ENCODE data around the gene HADHB. TPM values are rescaled to one million over a fixed set of nuclear protein-coding genes. Genes with fewer than 3 reads are reported as not detected.

The HADHB gene
- total and polyA plus RNA-seq, 2 experiments from 2014 or later = 131 to 133 TPM

- H2AFZ ChIP-seq = no peak overlapping the region
- no peak overlapping the region for H3K4me2 ChIP-seq
- H3K9me2 ChIP-seq (replicated peaks; ENCODE audit: insufficient read depth) = no peaks in the 10 kb centered on the region
- H3K27ac ChIP-seq = no peak overlapping the region
- DNase-seq (ENCODE audit: low spot score) = no peak
- TF ChIP-seq CTCF (IDR thresholded peaks at IDR 0.05; ENCODE audit: poor library complexity) (no peak), EZH2phosphoT487 (IDR thresholded peaks at IDR 0.05; ENCODE audit: low read depth, severe bottlenecking, unreplicated experiment) (no peak), EZH2 (IDR thresholded peaks at IDR 0.05; ENCODE audit: borderline replicate concordance) (no peak)
- H3K36me3 ChIP-seq (replicated peaks; ENCODE audit: insufficient read depth, low read depth) = no peaks in the 10 kb centered on the region
- no peaks in the 10 kb centered on the region for H3K79me2 ChIP-seq
- 83% methylated on average over 10 of the region's 10 CpGs for WGBS (ENCODE audit: low lambda C conversion rate, missing lambda C conversion rate)
- H3K27me3 ChIP-seq = no peaks in the 10 kb centered on the region
- no peaks in the 10 kb centered on the region for H3K9me3 ChIP-seq (ENCODE audit: low read depth)
- no peaks in the 10 kb centered on the region for H3K4me1 ChIP-seq (ENCODE audit: insufficient read depth)
- H4K20me1 ChIP-seq (ENCODE audit: insufficient read depth, poor library complexity, severe bottlenecking) = peaks cover 3% of the 10 kb centered on the region
- no peak overlapping the region for H3K4me3 ChIP-seq
Measured at GRCh38 chr2:26309921-26310320, 65.2 kb downstream of the HADHB start.

GRCh38 chr2:26312471-26312870 lies 67.7 kb downstream of the HADHB start:
- peaks cover 3% of the 10 kb centered on the region for H4K20me1 ChIP-seq (ENCODE audit: insufficient read depth, poor library complexity, severe bottlenecking)
- no peak for DNase-seq (ENCODE audit: low spot score)
- H3K4me3 ChIP-seq = no peak overlapping the region
- no peaks in the 10 kb centered on the region for H3K36me3 ChIP-seq (replicated peaks; ENCODE audit: insufficient read depth, low read depth)
- H3K79me2 ChIP-seq = no peaks in the 10 kb centered on the region
- H3K27me3 ChIP-seq = no peaks in the 10 kb centered on the region
- no peak overlapping the region for H3K27ac ChIP-seq
- TF ChIP-seq CTCF (IDR thresholded peaks at IDR 0.05; ENCODE audit: poor library complexity) (no peak), EZH2phosphoT487 (IDR thresholded peaks at IDR 0.05; ENCODE audit: low read depth, severe bottlenecking, unreplicated experiment) (no peak), EZH2 (IDR thresholded peaks at IDR 0.05; ENCODE audit: borderline replicate concordance) (no peak)
- H3K4me2 ChIP-seq = no peak overlapping the region
- H2AFZ ChIP-seq = no peak overlapping the region
- 84% methylated on average over 9 of the region's 9 CpGs for WGBS (ENCODE audit: low lambda C conversion rate, missing lambda C conversion rate)
- H3K9me3 ChIP-seq (ENCODE audit: low read depth) = no peaks in the 10 kb centered on the region
- H3K9me2 ChIP-seq (replicated peaks; ENCODE audit: insufficient read depth) = no peaks in the 10 kb centered on the region
- no peaks in the 10 kb centered on the region for H3K4me1 ChIP-seq (ENCODE audit: insufficient read depth)

- H3K36me3 ChIP-seq (replicated peaks; ENCODE audit: insufficient read depth, low read depth) = no peaks in the 10 kb centered on the region
- H3K4me1 ChIP-seq (ENCODE audit: insufficient read depth) = no peaks in the 10 kb centered on the region
- whole genome bisulfite sequencing (ENCODE audit: low lambda C conversion rate, missing lambda C conversion rate) = 88% methylated on average over 12 of the region's 12 CpGs
- H3K27me3 ChIP-seq = no peaks in the 10 kb centered on the region
- no peak for DNase-seq (ENCODE audit: low spot score)
- TF ChIP-seq EZH2phosphoT487 (IDR thresholded peaks at IDR 0.05; ENCODE audit: low read depth, severe bottlenecking, unreplicated experiment) = no peak
- no peak for TF ChIP-seq CTCF (IDR thresholded peaks at IDR 0.05; ENCODE audit: poor library complexity)
- no peak for TF ChIP-seq EZH2 (IDR thresholded peaks at IDR 0.05; ENCODE audit: borderline replicate concordance)
- no peaks in the 10 kb centered on the region for H3K9me2 ChIP-seq (replicated peaks; ENCODE audit: insufficient read depth)
- H4K20me1 ChIP-seq (ENCODE audit: insufficient read depth, poor library complexity, severe bottlenecking) = peaks cover under 1% of the 10 kb centered on the region
- H2AFZ ChIP-seq = no peak overlapping the region
- H3K9me3 ChIP-seq (ENCODE audit: low read depth) = no peaks in the 10 kb centered on the region
- H3K4me2 ChIP-seq = no peak overlapping the region
- no peaks in the 10 kb centered on the region for H3K79me2 ChIP-seq
- H3K4me3 ChIP-seq = no peak overlapping the region
- no peak overlapping the region for H3K27ac ChIP-seq
Measured at GRCh38 chr2:26313446-26313845, 68.7 kb downstream of the HADHB start.

- DNase-seq (ENCODE audit: low spot score) = no peak
- Histone ChIP-seq H3K4me1 (ENCODE audit: insufficient read depth) (no peaks in the 10 kb centered on the region), H3K9me2 (replicated peaks; ENCODE audit: insufficient read depth) (no peaks in the 10 kb centered on the region), H2AFZ (no peak overlapping the region), H4K20me1 (ENCODE audit: insufficient read depth, poor library complexity, severe bottlenecking) (no peaks in the 10 kb centered on the region), H3K4me3 (no peak overlapping the region), H3K79me2 (no peaks in the 10 kb centered on the region), H3K36me3 (replicated peaks; ENCODE audit: insufficient read depth, low read depth) (no peaks in the 10 kb centered on the region), H3K9me3 (ENCODE audit: low read depth) (no peaks in the 10 kb centered on the region), H3K4me2 (no peak overlapping the region), H3K27ac (no peak overlapping the region), H3K27me3 (no peaks in the 10 kb centered on the region)
- TF ChIP-seq EZH2 (IDR thresholded peaks at IDR 0.05; ENCODE audit: borderline replicate concordance) (no peak), EZH2phosphoT487 (IDR thresholded peaks at IDR 0.05; ENCODE audit: low read depth, severe bottlenecking, unreplicated experiment) (no peak), CTCF (IDR thresholded peaks at IDR 0.05; ENCODE audit: poor library complexity) (no peak)
- WGBS (ENCODE audit: low lambda C conversion rate, missing lambda C conversion rate) = 68% methylated on average over 8 of the region's 8 CpGs
Measured at GRCh38 chr2:26314243-26314642, 69.5 kb downstream of the HADHB start.
